Measurements from ENCODE around the gene TFEB. TPM values are rescaled to one million over a fixed set of nuclear protein-coding genes. Genes with fewer than 3 reads are reported as not detected.

Gene TFEB
- total and polyA plus RNA-seq, 10 of the 15 experiments (the other 5 are each of a cell fraction or from before 2014, with no cell fraction given): 0.84 to 108 (median 60.8) TPM

GRCh38 chr6:41655176-41655575 lies 80.2 kb downstream of the TFEB start:
- H4K20me1 ChIP-seq (ENCODE audit: control insufficient read depth, insufficient read depth): no peaks in the 10 kb centered on the region
- POLR2A ChIA-PET: no interaction called here
- H2AFZ ChIP-seq (ENCODE audit: control insufficient read depth, low read depth, low read length): no peak overlapping the region
- no peaks in the 10 kb centered on the region for H3K4me1 ChIP-seq (ENCODE audit: control insufficient read depth, insufficient read depth, low read length)
- H3K27ac ChIP-seq (ENCODE audit: control insufficient read depth, insufficient read depth): no peak overlapping the region
- no peak overlapping the region for H3K4me2 ChIP-seq (ENCODE audit: control insufficient read depth, insufficient read depth)
- H3K79me2 ChIP-seq (ENCODE audit: control insufficient read depth, insufficient read depth, low read length): no peaks in the 10 kb centered on the region
- RAD21 ChIA-PET (ENCODE audit: unreplicated experiment): no interaction called here
- BruUV-seq (replicated peaks): no TSS peak
- 50% methylated on average over 8 of the region's 8 CpGs for WGBS (ENCODE audit: insufficient coverage, insufficient replicate concordance, low lambda C conversion rate, missing lambda C conversion rate)
- intact Hi-C loops (cut with micrococcal nuclease; ENCODE audit: unreplicated experiment): no loop called here
- H3K27me3 ChIP-seq (replicated peaks in 1 of 2; ENCODE audit: control insufficient read depth in 2 of 2, insufficient read depth in 2 of 2, low read length in 1 of 2): peaks cover 3 to 4% of the 10 kb centered on the region in 2 experiments; a peak in 3 of 4 replicates
- no peak overlapping the region for H3K9ac ChIP-seq (ENCODE audit: control insufficient read depth, insufficient read depth, low read length)
- ATAC-seq (no peak), DNase-seq (ENCODE audit: low read depth, low spot score) (no peak), FAIRE-seq (no peak)
- CTCF ChIA-PET: no interaction called here
- SMC1A ChIA-PET (ENCODE audit: uncharacterized antibody, unreplicated experiment): no interaction called here
- in situ Hi-C loops (cut with MboI): no loop called here
- H3K36me3 ChIP-seq (ENCODE audit: control insufficient read depth in 2 of 2, insufficient read depth in 2 of 2, low read length in 1 of 2): no peaks in the 10 kb centered on the region
- H3K4me3 ChIP-seq: no peak overlapping the region
- no peaks in the 10 kb centered on the region for H3K9me3 ChIP-seq (replicated peaks; ENCODE audit: control insufficient read depth, insufficient read depth, low read length)
- no peak for TF ChIP-seq ZNF592 (IDR thresholded peaks at IDR 0.05)
- TF ChIP-seq ZNF24 (IDR thresholded peaks at IDR 0.05): no peak
- TF ChIP-seq CUX1 (IDR thresholded peaks at IDR 0.05; ENCODE audit: insufficient replicate concordance, low read depth, low read length): no peak
- TF ChIP-seq WRNIP1 (IDR thresholded peaks at IDR 0.05; ENCODE audit: borderline replicate concordance, low read depth, low read length): no peak
- TF ChIP-seq MEF2B (IDR thresholded peaks at IDR 0.05; ENCODE audit: partially characterized antibody, poor library complexity, severe bottlenecking): no peak
- no peak for TF ChIP-seq NFXL1 (IDR thresholded peaks at IDR 0.05; ENCODE audit: borderline replicate concordance)
- TF ChIP-seq FOXM1 (IDR thresholded peaks at IDR 0.05; ENCODE audit: low read depth, low read length): no peak
- no peak for TF ChIP-seq STAT1 (conservative IDR thresholded peaks at IDR 0.05)
- TF ChIP-seq E2F8 (IDR thresholded peaks at IDR 0.05; ENCODE audit: low read depth, partially characterized antibody): no peak
- TF ChIP-seq NFYA (IDR thresholded peaks at IDR 0.05; ENCODE audit: borderline replicate concordance, low read depth, low read length): no peak
- TF ChIP-seq NFIC (IDR thresholded peaks at IDR 0.05; ENCODE audit: low read depth, low read length): no peak

All from GM12878 (cell line).